Measurements from ENCODE around the gene SLC1A5. TPM values are rescaled to one million over a fixed set of nuclear protein-coding genes. Genes with fewer than 3 reads are reported as not detected.

SLC1A5 gene
- total RNA-seq, 2 experiments from 2014 or later, result 7.1 TPM

GRCh38 chr19:46813839-46814358, 25.5 kb upstream of the SLC1A5 start:
- ATAC-seq (ENCODE audit: poor library complexity) (no peak), DNase-seq (no peak)
- peaks cover 6% of the 10 kb centered on the region for H3K4me1 ChIP-seq (ENCODE audit: insufficient read depth, low read length)
- no peak overlapping the region for H3K4me3 Mint-ChIP-seq
- no peak for TF ChIP-seq CTCF (IDR thresholded peaks at IDR 0.05)
- H3K27me3 ChIP-seq (ENCODE audit: control insufficient read depth in 1 of 2, insufficient read depth in 2 of 2, low read length in 2 of 2), result no peaks in the 10 kb centered on the region
- no peak overlapping the region for H3K27ac Mint-ChIP-seq
- H3K9me3 ChIP-seq (ENCODE audit: control insufficient read depth in 1 of 2, insufficient read depth in 1 of 2, low read length in 2 of 2), result no peaks in the 10 kb centered on the region
- H3K4me1 Mint-ChIP-seq (ENCODE audit: low read depth), result no peaks in the 10 kb centered on the region
- no peaks in the 10 kb centered on the region for H3K36me3 Mint-ChIP-seq (ENCODE audit: low read depth)
- no peaks in the 10 kb centered on the region for H3K27me3 Mint-ChIP-seq
- H3K27ac ChIP-seq (ENCODE audit: low read depth in 1 of 2, low read length in 2 of 2), result no peak overlapping the region
- no peaks in the 10 kb centered on the region for H3K36me3 ChIP-seq (ENCODE audit: insufficient read depth, low read length)
- CTCF ChIA-PET, result interaction anchor here (0.7 kb wide), 1 partner anchor 16 kb away, joined by 3 read pairs; no protein-coding TSS in a partner anchor
- POLR2A ChIA-PET, result no interaction called here
- intact Hi-C loops (cut with DNase I, micrococcal nuclease), result no loop called here
- no peak overlapping the region for H3K4me3 ChIP-seq (ENCODE audit: low read length)
- H3K9me3 Mint-ChIP-seq, result no peaks in the 10 kb centered on the region

- Mint-ChIP-seq H3K27me3 (no peaks in the 10 kb centered on the region), H3K27ac (no peak overlapping the region), H3K4me1 (ENCODE audit: low read depth) (no peaks in the 10 kb centered on the region), H3K9me3 (no peaks in the 10 kb centered on the region), H3K36me3 (ENCODE audit: low read depth) (no peaks in the 10 kb centered on the region), H3K4me3 (no peak overlapping the region)
- H3K4me1 ChIP-seq (ENCODE audit: insufficient read depth, low read length), result peaks cover 5% of the 10 kb centered on the region
- ATAC-seq (ENCODE audit: poor library complexity) (no peak), DNase-seq (no peak)
- CTCF ChIA-PET, result no interaction called here
- intact Hi-C loops (cut with DNase I, micrococcal nuclease), result no loop called here
- TF ChIP-seq CTCF (IDR thresholded peaks at IDR 0.05), result no peak
- no peaks in the 10 kb centered on the region for H3K36me3 ChIP-seq (ENCODE audit: insufficient read depth, low read length)
- no peaks in the 10 kb centered on the region for H3K27me3 ChIP-seq (ENCODE audit: control insufficient read depth in 1 of 2, insufficient read depth in 2 of 2, low read length in 2 of 2)
- no peak overlapping the region for H3K4me3 ChIP-seq (ENCODE audit: low read length)
- H3K9me3 ChIP-seq (ENCODE audit: control insufficient read depth in 1 of 2, insufficient read depth in 1 of 2, low read length in 2 of 2), result no peaks in the 10 kb centered on the region
- POLR2A ChIA-PET, result no interaction called here
- H3K27ac ChIP-seq (ENCODE audit: low read depth in 1 of 2, low read length in 2 of 2), result no peak overlapping the region
These were observed 24.8 kb upstream of the SLC1A5 start for GRCh38 chr19:46812977-46813838.

- H3K36me3 ChIP-seq (ENCODE audit: insufficient read depth, low read length), result no peaks in the 10 kb centered on the region
- CTCF ChIA-PET, result interaction anchor here (0.7 kb wide), 1 partner anchor 265 kb away, joined by 3 read pairs; no protein-coding TSS in a partner anchor
- no peak overlapping the region for H3K4me3 ChIP-seq (ENCODE audit: low read length)
- no peak overlapping the region for H3K27ac ChIP-seq (ENCODE audit: low read depth in 1 of 2, low read length in 2 of 2)
- Mint-ChIP-seq H3K27ac (no peak overlapping the region), H3K4me1 (ENCODE audit: low read depth) (no peaks in the 10 kb centered on the region), H3K36me3 (ENCODE audit: low read depth) (no peaks in the 10 kb centered on the region), H3K27me3 (no peaks in the 10 kb centered on the region), H3K9me3 (no peaks in the 10 kb centered on the region), H3K4me3 (no peak overlapping the region)
- ATAC-seq (ENCODE audit: poor library complexity), result no peak
- intact Hi-C loops (cut with DNase I, micrococcal nuclease), result no loop called here
- H3K27me3 ChIP-seq (ENCODE audit: control insufficient read depth in 1 of 2, insufficient read depth in 2 of 2, low read length in 2 of 2), result no peaks in the 10 kb centered on the region
- no peaks in the 10 kb centered on the region for H3K4me1 ChIP-seq (ENCODE audit: insufficient read depth, low read length)
- no peaks in the 10 kb centered on the region for H3K9me3 ChIP-seq (ENCODE audit: control insufficient read depth in 1 of 2, insufficient read depth in 1 of 2, low read length in 2 of 2)
- DNase-seq, result no peak
- POLR2A ChIA-PET, result no interaction called here
- TF ChIP-seq CTCF (IDR thresholded peaks at IDR 0.05), result no peak
These were observed 21.3 kb upstream of the SLC1A5 start for GRCh38 chr19:46809534-46810272.

All from CD4-positive, alpha-beta T cell (primary cell).